GM18505 (cell line): ENCODE results near the gene MYLIP.

Source experiments
- ATAC-seq: cut with Tn5 transposase; IDR thresholded peaks from one replicate; pipeline ENCODE4 v1.9.1; 2021; ENCODE audit not compliant: unreplicated experiment
- POLR2A ChIP-seq: IDR thresholded peaks from 4 replicates; pipeline ENCODE4 v1.6.1; 2011; ENCODE audit warnings: borderline replicate concordance; ENCODE audit not compliant: insufficient read depth, insufficient read length; ENCODE audit errors: extremely low read depth

MYLIP gene

GRCh38 chr6:16145038-16145437 lies 16.2 kb downstream of the MYLIP start:
- no peak for ATAC-seq
- TF ChIP-seq POLR2A, result no peak

GRCh38 chr6:16146028-16146427 lies 17.1 kb downstream of the MYLIP start:
- no peak for TF ChIP-seq POLR2A
- no peak for ATAC-seq

- TF ChIP-seq POLR2A, result no peak
- ATAC-seq, result no peak
Observed at GRCh38 chr6:16146527-16146955, 17.7 kb downstream of the MYLIP start.

- no peak for TF ChIP-seq POLR2A
- ATAC-seq, result no peak
Observed at GRCh38 chr6:16148498-16148897, 19.6 kb downstream of the MYLIP start.

- no peak for ATAC-seq
- TF ChIP-seq POLR2A, result no peak
Observed at GRCh38 chr6:16149305-16149704, 20.4 kb downstream of the MYLIP start.

GRCh38 chr6:16150098-16150497 lies 21.2 kb downstream of the MYLIP start:
- no peak for ATAC-seq
- no peak for TF ChIP-seq POLR2A

GRCh38 chr6:16153211-16153820 lies 24.4 kb downstream of the MYLIP start:
- ATAC-seq, result no peak

GRCh38 chr6:16154904-16155303 lies 26.0 kb downstream of the MYLIP start:
- TF ChIP-seq POLR2A, result no peak
- ATAC-seq, result no peak

More at GRCh38 chr6:16153211-16153820, 24.4 kb downstream of the MYLIP start:
- TF ChIP-seq POLR2A, result no peak

GRCh38 chr6:16157492-16157891 lies 28.6 kb downstream of the MYLIP start:
- no peak for TF ChIP-seq POLR2A
- no peak for ATAC-seq

- ATAC-seq, result no peak
Observed at GRCh38 chr6:16157909-16158308, 29.0 kb downstream of the MYLIP start.

GRCh38 chr6:16158943-16159557 lies 30.2 kb downstream of the MYLIP start:
- no peak for ATAC-seq
- no peak for TF ChIP-seq POLR2A

More at GRCh38 chr6:16157909-16158308, 29.0 kb downstream of the MYLIP start:
- TF ChIP-seq POLR2A, result no peak

- ATAC-seq, result no peak
- TF ChIP-seq POLR2A, result no peak
Observed at GRCh38 chr6:16160794-16161193, 31.9 kb downstream of the MYLIP start.

GRCh38 chr6:16162003-16162402 lies 33.1 kb downstream of the MYLIP start:
- no peak for ATAC-seq
- TF ChIP-seq POLR2A, result no peak

- ATAC-seq, result no peak
- TF ChIP-seq POLR2A, result no peak
Observed at GRCh38 chr6:16163066-16163465, 34.2 kb downstream of the MYLIP start.
